KOPT-K1 (cell line): Measurements from ENCODE around the gene OR51G2.

ENCODE experiments used
- H3K27ac ChIP-seq: fragments of 200-600 bp; sonication (generic); 2 replicates; pipeline ENCODE4 v1.5.1; 2016; ENCODE audit warnings: antibody characterized with exemption, mild to moderate bottlenecking, low read depth, low read length; ENCODE audit not compliant: poor library complexity, severe bottlenecking
- H3K36me3 ChIP-seq: fragments of 200-600 bp; sonication (generic); 2 replicates; pipeline ENCODE4 v1.5.1; 2017; ENCODE audit warnings: antibody characterized with exemption, mild to moderate bottlenecking, low read length, moderate library complexity; ENCODE audit not compliant: insufficient read depth
- H3K9me3 ChIP-seq: fragments of 200-600 bp; sonication (generic); 2 replicates; pipeline ENCODE4 v1.5.1; 2017; ENCODE audit warnings: antibody characterized with exemption, low read length, mild to moderate bottlenecking; ENCODE audit not compliant: insufficient read depth, poor library complexity, severe bottlenecking

The OR51G2 gene

GRCh38 chr11:4890279-4890678 is 28.9 kb downstream of the OR51G2 start:
- Histone ChIP-seq H3K27ac (no peak overlapping the region), H3K9me3 (no peaks in the 10 kb centered on the region), H3K36me3 (no peaks in the 10 kb centered on the region)

- H3K9me3 ChIP-seq, result no peaks in the 10 kb centered on the region
- H3K36me3 ChIP-seq, result no peaks in the 10 kb centered on the region
- H3K27ac ChIP-seq, result no peak overlapping the region
Observed at GRCh38 chr11:4887591-4887990, 31.6 kb downstream of the OR51G2 start.

GRCh38 chr11:4886186-4886585 is 33.0 kb downstream of the OR51G2 start:
- Histone ChIP-seq H3K36me3 (no peaks in the 10 kb centered on the region), H3K9me3 (no peaks in the 10 kb centered on the region), H3K27ac (no peak overlapping the region)

GRCh38 chr11:4884361-4884760 is 34.8 kb downstream of the OR51G2 start:
- Histone ChIP-seq H3K27ac (no peak overlapping the region), H3K36me3 (no peaks in the 10 kb centered on the region), H3K9me3 (no peaks in the 10 kb centered on the region)

GRCh38 chr11:4882543-4882942 is 36.6 kb downstream of the OR51G2 start:
- no peaks in the 10 kb centered on the region for H3K36me3 ChIP-seq
- no peaks in the 10 kb centered on the region for H3K9me3 ChIP-seq
- no peak overlapping the region for H3K27ac ChIP-seq

- Histone ChIP-seq H3K36me3 (no peaks in the 10 kb centered on the region), H3K27ac (no peak within 1 kb of the TSS), H3K9me3 (no peaks in the 10 kb centered on the region)
Observed at GRCh38 chr11:4881860-4882500, 37.2 kb downstream of the OR51G2 start, which contains the start of gene OR51T1. OR51T1 (plus strand) TSS chr11:4881900; CDS start chr11:4881900, 0 bp downstream.

- H3K27ac ChIP-seq, result no peak overlapping the region
- H3K9me3 ChIP-seq, result no peaks in the 10 kb centered on the region
- no peaks in the 10 kb centered on the region for H3K36me3 ChIP-seq
Observed at GRCh38 chr11:4881188-4881587, 38.0 kb downstream of the OR51G2 start.

GRCh38 chr11:4865855-4866254 is 53.3 kb downstream of the OR51G2 start:
- no peaks in the 10 kb centered on the region for H3K36me3 ChIP-seq
- no peak overlapping the region for H3K27ac ChIP-seq
- no peaks in the 10 kb centered on the region for H3K9me3 ChIP-seq

GRCh38 chr11:4863876-4864275 is 55.3 kb downstream of the OR51G2 start:
- Histone ChIP-seq H3K36me3 (no peaks in the 10 kb centered on the region), H3K9me3 (no peaks in the 10 kb centered on the region), H3K27ac (no peak overlapping the region)
